ENCODE results near the gene PIGQ. TPM values are rescaled to one million over a fixed set of nuclear protein-coding genes. Genes with fewer than 3 reads are reported as not detected.

Gene PIGQ
- polyA plus RNA-seq, 10 donors, result 12.5 to 25.3 (median 16.8) TPM

DNA sequence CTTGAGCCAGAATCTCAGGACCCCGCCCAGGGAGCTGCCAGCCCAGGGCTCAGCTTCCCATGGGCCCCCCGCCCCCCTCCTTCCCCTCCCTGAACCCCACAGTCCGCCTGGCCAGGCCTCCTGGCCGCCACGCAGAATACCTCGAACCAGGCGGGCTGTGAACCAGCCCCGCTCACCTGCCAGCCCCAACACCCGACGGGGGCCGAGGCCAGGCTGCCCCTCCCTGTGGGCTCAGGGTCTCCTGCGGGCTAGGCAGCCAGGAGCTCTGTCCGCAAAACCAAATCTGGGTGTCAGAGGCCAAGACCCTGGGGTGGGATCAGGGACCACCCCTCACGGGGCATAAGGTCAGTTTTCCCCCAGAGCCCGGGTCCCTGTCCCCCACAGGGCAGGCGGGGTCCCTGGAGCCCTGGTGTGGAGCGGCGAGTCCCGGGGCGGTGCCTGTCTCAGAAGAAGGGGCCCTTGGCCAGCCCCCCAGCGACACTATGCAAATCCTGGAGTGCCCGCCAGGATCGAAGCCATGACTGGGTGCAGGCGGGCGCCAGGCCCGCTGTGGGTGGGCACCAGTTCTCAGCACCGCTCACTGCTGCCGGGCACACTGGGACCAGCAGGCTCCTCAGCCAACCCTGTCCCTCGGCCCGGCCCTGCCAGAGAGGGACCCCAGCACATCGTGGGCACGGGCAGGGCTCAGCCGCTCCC is 16.0 kb upstream of the PIGQ start:
- no peak for DNase-seq

DNA sequence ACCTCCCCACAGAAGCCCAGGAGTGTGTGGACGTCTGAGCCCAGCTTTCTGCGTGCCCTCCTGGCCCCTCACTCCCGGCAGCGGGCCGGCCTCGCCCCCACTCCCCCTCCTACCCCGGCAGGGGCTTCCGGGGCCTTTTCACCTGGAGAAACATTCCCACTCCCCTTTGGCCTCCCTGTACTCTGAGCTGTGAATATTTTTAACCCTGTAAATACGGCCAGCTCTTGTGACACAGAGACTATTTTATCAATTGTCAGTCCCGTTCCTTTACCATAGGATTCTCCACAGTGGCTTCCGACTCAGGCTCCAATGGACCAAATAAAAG is 15.5 kb upstream of the PIGQ start:
- no peak for DNase-seq

DNA sequence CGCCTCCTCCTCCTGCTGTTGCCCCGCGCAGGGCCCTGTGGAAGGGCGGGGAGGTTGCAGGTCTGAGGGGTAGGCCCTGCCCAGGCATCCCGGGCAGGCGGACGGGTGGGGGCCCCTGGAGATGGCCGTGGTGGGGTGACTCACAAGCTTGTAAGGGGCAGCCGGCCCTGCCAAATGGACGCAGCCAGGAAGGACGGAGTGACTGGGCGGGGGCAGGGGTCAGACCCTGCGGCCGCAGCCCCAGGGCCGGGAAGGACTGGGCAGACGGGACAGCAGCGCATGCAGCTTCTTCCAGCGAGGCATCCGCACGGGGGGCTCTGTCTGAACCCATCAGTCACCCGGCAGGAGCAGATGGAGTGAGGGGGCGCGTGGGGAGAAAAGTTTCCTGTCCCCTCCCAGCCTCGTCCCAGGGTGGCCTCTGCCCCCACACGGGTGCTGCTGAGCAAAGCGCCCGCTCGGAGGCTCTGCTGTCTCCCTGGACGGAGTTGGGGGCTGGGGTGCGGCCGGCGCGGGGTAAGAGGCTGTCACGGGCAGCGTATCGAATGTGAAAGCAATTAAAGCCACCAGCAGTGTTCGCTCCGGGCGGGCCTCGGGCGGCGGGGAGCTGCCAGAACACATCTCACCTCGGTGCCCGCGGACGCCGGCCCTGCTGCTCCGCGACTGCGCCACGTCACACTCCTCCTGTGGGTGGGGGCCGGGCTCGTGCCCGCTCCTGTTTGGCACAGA is 15.0 kb upstream of the PIGQ start:
- no peak for DNase-seq

DNA sequence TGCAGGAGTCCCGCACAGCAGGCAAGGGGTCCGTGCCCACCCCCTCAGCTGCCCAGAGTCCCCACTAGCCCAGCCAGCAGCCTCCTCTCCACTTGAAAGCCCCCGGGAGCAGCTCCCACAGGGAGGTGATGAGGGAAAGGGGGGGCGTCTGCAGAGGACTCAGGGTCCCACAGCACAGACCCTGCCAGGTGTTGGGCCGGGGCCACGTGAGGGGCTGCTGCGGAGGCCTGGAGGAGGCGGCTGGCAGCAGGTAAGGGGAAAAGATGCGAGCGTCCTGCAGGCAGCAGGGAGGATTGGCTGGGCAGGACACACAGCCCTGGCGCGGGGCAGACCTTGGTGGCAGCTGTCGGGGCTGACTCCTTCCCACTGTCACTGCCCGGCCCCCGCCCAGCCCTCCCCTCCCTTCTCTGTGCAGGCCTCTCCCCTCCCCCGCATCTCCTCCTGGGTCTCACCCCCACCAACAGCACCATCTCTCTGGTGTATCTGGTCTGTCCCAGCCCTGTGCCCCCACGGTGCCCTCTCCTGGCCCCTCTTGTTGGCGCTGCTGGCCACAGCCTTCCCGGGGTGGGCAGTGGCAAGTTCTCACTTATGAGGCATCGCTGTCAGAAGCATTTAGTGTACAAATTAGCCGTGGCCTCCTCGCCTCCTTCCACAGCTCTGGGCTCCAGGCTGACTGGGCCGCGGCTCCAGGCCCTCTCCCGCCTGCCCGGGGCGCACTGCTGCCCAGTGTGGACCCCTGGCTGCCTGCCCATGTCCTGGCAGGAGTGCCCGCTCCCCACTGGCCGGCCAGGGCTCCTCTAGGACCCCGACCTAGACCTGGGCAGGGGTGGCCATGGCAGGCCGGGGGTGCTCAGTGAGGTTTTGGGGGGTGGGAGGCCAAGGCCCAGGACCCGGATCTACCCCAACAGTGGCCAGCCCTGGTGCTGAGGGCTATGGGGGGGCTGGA is 14.0 kb upstream of the PIGQ start:
- DNase-seq, result no peak

DNA sequence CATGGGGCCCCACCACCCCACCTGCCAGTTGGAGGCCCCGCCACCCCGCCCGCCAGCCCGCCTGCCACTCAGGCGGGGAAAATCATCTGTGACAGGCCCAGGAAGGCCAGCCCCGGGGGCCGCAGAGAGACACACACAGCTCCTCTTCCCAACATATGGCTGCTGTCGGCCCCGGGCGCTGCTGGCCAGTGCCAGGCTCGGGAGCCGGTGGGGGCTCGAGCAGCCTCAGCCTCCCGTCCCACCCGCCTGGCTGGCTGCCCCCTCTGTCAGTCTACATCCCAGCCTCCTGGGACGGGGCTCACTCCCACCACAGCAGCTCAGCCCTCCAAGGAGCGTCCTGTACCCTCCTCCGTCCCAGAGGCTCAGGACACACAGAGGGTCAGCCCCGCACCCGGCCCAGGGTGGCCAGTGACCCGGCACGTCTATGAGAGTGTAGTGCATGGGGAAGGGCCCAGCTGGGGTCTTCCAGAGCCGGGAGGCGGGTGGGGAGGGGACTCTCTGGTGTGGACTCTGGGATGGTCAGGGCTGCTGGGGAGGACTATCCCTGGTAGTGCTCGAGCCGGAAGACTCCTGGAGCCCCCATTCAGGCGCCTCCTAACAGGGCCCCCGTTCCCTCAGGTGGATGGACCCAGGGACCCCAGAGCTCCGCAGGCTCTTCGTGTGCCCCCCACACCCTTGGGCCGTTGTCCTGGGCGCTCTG is 13.1 kb upstream of the PIGQ start:
- DNase-seq, result no peak

DNA sequence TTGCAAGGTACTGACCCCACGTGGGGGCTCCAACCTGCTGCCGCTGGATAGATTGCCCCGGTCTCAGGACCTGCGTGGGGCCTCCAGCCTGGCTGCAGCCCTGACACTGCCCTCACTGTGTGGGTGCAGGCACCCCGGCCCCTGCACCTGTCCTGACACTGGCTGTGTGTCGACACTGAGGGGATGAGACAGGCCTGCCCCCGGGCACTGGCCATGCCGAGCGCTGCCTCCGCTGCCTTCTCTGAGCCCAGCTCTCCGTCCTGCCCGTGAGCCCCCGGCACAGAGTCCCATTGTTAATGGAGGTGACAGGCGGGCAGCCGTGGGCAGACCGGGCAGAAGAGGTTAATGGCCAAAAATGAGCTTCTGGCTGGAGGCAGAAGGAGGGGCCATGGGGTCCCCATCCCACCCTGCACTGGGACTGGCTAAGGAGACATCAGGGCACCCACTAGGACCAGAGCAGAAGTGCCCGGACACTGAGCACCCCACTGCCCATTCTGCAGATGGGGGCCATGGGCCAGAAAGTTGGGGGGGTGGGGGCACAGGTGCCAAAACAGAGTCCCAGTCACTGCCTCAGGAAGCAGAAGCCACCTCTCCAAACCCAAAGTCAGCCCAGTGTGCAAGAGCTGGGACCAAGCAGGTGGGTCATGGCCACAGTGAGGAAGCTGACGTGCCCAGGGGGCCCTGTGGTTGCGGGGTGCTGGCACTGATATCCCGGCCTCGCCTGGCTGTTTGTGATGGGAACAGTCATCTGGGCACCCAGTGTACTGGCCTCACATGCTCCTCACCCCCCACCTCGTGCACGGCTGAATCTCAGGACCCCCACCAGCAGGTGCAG is 12.1 kb upstream of the PIGQ start:
- no peak for DNase-seq

DNA sequence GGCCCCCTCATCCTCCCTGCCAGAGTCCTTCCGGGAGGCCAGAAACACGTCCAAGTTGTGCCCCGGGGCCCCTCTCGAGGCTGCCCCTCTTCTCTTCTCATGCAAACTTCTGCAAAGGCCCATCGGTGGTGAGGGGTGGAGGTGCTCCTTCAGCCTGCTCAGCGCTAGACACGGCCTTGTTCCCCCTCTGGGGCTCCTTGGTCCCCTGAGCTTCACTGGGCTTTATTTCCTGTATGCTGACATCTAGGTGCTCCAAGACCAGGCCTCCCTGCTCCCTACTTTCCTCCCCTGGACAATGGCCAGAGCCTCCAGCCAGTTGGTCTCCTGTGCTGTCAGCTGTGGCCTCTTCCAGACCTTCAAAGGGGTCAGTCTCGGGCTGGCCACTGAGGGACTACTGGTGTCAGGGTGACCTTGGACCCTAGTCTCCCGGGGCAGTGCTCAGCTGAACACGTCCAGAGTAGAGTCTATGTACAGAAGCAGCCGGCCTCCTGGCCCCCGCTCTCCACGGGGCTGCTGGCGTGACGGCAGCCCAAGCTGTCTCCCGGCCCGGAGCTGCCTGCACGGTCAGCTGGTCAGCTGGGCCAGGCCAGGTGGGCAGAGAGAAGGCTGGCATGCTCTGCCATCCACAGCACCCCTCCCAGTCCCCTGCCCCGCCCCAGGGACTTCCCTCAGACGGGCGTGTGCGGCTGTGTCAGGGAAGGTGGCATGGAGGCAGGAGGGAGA is 11.3 kb upstream of the PIGQ start:
- no peak for DNase-seq

DNA sequence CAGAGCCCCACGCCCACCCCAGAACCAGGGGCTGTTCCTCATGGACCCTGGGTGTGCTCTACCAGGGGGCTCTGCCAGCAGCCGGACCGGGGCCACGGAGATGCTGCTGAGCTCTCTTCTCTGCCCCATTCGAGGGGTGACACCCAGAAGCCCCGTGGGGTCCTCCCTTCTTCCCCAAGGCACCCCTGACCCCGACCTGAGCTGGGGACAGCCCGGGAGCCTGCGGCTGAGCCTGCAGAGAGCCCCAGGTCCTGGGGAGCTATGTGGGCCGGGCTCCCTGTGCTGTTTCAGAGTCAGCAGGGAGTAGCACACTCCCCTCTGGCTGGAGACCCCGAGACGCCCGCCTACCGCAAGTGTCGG is 10.8 kb upstream of the PIGQ start:
- no peak for DNase-seq

DNA sequence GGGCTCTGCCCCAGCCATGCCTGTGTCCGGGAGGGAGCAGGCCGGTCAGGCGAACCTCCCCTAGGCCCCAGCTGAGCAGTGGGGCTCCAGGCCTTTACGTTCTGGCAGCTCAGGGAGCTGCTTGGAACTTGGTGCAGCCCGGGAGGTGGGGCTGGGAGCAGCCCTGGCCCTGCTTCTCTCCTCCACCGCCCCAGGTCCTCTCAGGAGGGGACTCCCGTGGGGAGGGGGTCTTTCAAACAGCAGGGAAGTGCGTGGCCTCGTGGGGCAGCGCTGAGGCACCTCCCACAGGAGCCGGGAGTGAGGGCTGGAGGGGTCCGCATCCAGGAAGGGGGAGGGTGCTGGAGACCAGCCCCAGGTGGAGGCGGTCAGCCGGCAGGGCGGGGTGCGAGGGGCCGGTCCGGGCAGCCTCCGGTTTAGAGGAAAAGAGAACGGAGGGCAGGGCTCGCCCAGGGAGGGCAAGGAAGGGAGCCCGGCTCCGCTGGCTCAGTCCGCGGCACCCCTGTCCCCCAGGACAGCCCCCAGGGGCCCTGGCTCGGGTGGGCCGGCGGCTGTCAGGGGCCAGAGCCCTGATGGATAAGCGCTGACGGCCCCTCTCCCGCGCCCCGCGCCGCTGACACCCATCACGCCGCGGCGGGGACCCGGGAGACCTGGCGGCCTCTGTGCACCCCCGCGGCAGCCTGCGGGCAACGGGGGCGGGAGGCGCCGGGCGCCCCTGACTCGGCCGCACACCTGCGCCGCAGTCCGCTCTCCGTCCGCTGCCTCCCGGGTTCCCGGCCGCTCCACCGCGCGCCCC is 10.2 kb upstream of the PIGQ start:
- no peak for DNase-seq

DNA sequence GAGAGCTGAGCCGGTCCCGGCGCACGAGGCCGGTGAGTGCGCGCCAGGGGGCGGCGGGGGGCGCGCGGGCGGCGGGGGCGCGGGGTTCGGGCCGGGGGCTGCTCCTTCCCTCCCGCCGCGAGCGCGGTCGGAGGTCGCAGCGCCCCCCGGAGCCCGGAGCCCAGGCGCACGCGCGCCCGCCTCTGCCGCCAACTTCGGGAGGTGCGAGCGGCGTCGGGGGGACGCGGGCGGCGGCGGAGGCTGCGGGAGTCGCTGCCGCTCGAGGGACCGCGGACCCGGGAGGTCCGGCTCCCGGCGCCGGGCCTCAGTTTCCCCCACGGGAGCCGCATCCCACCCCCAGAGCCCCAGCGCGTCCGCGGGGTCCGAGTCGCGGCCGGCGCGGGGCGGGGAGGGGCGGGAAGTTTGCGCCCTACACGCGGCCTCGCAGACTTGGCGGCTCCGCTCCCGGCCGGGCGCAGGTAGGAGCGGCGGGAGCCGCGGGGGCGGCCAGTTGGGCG is 9.5 kb upstream of the PIGQ start, which contains the start of gene PRR35:
Gene PRR35 (plus strand): TSS at position 191 of the 497 bp plus-strand sequence. CDS start 2,901 bp downstream, outside the sequence.
- DNase-seq, result no peak

DNA sequence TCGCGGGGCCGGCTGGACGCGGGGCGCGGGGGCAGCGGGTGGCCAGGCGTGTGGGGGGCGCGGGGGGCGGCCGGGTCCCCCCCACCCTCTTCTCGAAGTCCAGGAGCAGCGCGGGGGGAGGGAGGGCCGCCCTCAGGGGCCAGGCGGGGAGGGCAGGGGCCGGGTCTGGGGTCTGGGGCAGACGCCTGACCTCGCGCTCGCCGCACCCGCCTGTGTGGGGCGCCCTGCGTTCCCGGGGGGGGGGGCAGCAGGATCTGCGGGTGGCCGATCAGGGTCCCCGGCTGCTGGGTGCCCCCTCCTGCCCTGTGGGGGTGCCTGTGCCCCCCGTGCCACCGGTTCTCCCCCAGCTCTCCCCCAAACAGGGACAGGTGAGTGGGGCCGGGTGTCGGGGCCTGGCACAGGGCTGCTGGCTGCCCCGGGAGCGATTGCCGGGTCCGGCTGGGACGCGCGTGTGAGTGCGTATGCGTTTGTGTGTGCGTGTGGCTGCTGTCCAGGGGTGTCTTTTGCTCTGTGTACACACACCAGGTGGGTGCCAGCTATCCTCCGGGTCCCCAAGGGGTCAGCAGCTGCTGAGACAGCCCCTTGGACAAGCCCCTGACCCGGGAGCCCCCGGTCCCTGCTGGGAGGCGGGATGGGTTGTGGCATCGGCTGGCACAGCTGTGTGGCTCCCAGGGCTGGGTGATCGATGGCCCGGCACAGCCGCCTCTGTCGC is 8.9 kb upstream of the PIGQ start:
- DNase-seq, result no peak

DNA sequence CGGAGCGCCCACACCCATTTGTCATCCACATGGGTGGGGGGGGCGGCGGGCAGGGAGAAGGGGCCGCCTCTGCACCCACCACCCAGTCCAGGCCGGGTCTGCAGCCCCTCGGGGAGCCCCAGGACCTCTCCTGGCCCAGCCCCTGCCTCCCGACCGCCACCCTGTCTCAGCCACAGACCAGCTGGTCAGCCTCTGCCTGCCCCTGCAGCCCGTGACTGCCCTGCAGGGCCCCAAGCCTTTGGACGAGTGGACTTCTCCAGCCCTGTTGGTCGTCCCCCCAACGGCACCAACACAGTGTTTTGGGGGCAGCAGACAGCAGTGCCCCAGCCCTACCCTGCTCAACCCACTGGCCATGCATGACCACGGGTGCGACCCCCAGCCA is 8.4 kb upstream of the PIGQ start:
- no peak for DNase-seq

DNA sequence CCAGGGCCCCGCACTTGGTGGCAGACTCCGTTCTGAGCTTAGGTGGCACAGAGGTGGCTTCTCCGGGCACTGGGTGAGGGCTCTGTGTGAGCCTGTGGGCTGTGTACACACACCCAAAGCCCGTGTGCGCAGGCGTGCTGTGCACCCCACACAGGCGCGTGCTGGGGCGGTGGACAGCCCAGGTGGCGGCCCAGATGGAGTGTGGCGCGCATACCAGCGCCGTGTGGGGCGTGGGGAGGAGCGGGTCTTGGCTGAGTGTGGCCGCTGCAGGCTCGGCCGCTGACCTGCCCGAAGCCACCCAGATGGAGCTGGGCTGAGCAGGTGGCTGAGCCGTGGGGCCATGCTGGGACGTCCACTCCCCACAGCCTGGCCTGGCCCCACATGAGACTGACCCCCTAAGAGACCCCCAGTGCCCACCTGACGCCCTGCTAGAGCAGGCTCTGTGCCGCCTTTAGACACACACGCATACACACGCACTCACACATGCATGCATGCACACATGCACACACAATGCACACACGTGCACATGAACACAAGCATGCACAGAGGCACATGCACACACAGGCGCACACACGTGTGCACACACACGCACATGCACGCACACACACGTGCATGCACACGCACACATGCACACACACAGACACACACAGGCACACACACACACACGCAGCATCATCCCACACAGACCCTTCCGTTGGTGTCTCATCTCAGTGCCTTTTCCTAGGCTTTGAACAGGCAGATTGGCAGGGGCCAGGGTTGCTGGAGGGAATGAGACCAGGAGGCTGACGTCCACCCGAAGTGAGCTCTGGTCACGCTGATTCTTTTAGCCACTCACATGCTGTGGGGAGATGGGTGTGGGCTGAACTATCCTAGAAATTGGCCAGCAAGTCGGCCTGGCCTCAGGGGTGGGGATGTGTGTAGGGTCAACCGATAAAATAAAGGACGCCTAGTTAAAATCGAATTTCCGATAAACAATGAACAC is 7.5 kb upstream of the PIGQ start:
- no peak for DNase-seq

DNA sequence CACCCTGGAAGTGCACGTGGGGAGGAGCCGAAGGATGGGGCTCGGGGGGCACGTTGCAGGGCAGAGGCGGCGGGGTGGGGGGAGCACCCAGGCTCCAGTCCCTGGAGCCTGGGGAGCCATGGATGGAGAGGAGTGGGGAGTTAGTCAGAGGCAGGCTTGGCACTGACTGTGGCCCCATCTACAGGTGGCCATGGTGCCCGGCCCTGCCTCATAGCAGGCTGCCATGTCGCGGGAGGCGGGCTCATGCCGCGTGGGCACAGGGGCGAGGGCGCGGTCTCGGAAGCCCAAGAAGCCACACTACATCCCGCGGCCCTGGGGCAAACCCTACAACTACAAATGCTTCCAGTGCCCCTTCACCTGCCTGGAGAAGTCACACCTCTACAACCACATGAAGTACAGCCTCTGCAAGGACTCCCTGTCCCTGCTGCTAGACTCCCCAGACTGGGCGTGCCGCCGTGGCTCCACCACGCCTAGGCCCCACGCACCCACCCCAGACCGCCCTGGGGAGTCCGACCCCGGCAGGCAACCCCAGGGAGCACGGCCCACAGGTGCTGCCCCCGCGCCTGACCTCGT is 6.6 kb upstream of the PIGQ start:
- DNase-seq, result no peak

DNA sequence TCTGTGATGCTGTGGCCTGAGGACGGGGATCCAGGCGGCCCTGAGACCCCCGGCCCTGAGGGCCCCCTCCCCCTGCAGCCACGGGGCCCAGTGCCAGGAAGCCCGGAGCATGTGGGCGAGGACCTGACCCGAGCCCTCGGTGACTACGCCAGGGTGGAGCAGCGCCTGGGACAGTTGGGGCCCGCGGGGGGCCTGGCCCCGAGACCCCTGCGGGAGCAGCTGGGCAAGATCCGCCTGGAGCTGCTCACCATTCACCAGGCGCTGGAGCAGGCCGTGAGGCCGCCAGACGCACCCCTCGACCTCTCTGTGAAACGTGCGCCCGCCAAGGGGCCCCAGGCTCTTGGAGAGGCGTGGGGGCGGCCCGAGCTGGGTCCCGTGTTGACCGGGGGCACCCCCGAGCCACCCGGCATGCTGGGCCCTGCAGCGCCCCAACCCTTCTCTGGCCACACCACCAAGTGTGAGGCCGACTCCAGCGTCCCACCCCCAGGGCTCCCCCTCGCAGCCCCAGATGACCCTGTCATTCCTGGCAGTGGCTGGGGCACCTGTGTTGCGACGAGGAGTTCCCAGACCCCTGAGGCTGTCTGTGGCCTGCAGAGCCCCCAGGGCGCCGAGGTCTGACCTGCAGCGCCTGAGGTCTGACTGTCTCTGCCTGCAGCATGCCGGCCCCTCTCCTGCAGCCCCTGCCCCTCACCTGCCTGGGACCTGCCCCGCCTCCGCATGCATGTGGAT is 4.9 kb upstream of the PIGQ start:
- no peak for DNase-seq

All from muscle of back (tissue), 11 donors.